CD4-positive, alpha-beta T cell (primary cell): ENCODE measurements around the gene FBXO4. TPM values are rescaled to one million over a fixed set of nuclear protein-coding genes. Genes with fewer than 3 reads are reported as not detected.

ENCODE experiments used
- ATAC-seq: fragments of 200-7000 bp; cut with Tn5 transposase; one replicate; pipeline ENCODE4 v1.10.0; 2022; ENCODE audit warnings: mild to moderate bottlenecking; ENCODE audit not compliant: poor library complexity
- CTCF ChIA-PET: fragments of 350-600 bp; sonication (Branson Sonifier 250); formaldehyde crosslinking; loops from one replicate; lab custom pipeline; 2021; ENCODE audit warnings: antibody characterized with exemption, inconsistent platforms; lab: Charles Lee
- POLR2A ChIA-PET: fragments of 350-600 bp; sonication (Branson Sonifier 250); formaldehyde crosslinking; loops from one replicate; lab custom pipeline; 2021; ENCODE audit warnings: antibody characterized with exemption, inconsistent platforms; lab: Charles Lee
- DNase-seq, 14 experiments: peaks; one replicate each; pipeline ENCODE4 v3.0.0-alpha.2; 2013 to 2020; ENCODE audit warnings: mixed read lengths in 2 of 14
- H3K27ac ChIP-seq, 2 donors: one replicate each; pipeline versions ENCODE4 v1.5.1 to v1.7.0; 2013; ENCODE audit warnings: low read length in 2 of 2, low read depth in 1 of 2, mild to moderate bottlenecking in 1 of 2
- H3K27me3 ChIP-seq, 2 experiments: 1 replicate in 1 of 2; 2 replicates in 1 of 2; pipeline versions ENCODE4 v1.6.1 to v1.7.0; 2013; ENCODE audit warnings: low read length in 2 of 2, control low read depth in 1 of 2, mild to moderate bottlenecking in 1 of 2, moderate library complexity in 1 of 2; ENCODE audit not compliant: insufficient read depth in 2 of 2, control insufficient read depth in 1 of 2
- H3K36me3 ChIP-seq: one replicate; pipeline ENCODE4 v1.6.1; 2013; ENCODE audit warnings: low read length, control low read depth; ENCODE audit not compliant: insufficient read depth
- H3K4me1 ChIP-seq: one replicate; pipeline ENCODE4 v1.6.1; 2013; ENCODE audit warnings: low read length, control low read depth; ENCODE audit not compliant: insufficient read depth
- H3K4me3 ChIP-seq: one replicate; pipeline ENCODE4 v1.5.1; 2013; ENCODE audit warnings: mild to moderate bottlenecking, low read length, moderate library complexity
- H3K9me3 ChIP-seq, 2 experiments: 1 replicate in 1 of 2; 2 replicates in 1 of 2; pipeline versions ENCODE4 v1.6.1 to v1.7.0; 2013; ENCODE audit warnings: low read length in 2 of 2, mild to moderate bottlenecking in 2 of 2, control low read depth in 1 of 2, moderate library complexity in 1 of 2; ENCODE audit not compliant: control insufficient read depth in 1 of 2, insufficient read depth in 1 of 2
- H3K27ac Mint-ChIP-seq: one replicate; pipeline ENCODE4 v1.8.0; 2020; ENCODE audit warnings: mixed read lengths
- H3K27me3 Mint-ChIP-seq: one replicate; pipeline ENCODE4 v1.8.0; 2021; ENCODE audit warnings: mixed read lengths
- H3K36me3 Mint-ChIP-seq: one replicate; pipeline ENCODE4 v1.8.0; 2021; ENCODE audit warnings: low read depth, mixed read lengths
- H3K4me1 Mint-ChIP-seq: one replicate; pipeline ENCODE4 v1.8.0; 2021; ENCODE audit warnings: low read depth, mixed read lengths
- H3K4me3 Mint-ChIP-seq: one replicate; pipeline ENCODE4 v1.8.0; 2020; ENCODE audit warnings: mild to moderate bottlenecking, mixed read lengths
- H3K9me3 Mint-ChIP-seq: one replicate; pipeline ENCODE4 v1.8.0; 2020; ENCODE audit warnings: mixed read lengths
- CTCF ChIP-seq: fragments of 200-600 bp; IDR thresholded peaks from one replicate; pipeline ENCODE4 v1.8.0; 2022; ENCODE audit warnings: antibody characterized with exemption, mild to moderate bottlenecking
- intact Hi-C, 2 experiments: fragments of 100-400 bp; cut with DNase I in 1 of 2; cut with micrococcal nuclease in 1 of 2; formaldehyde crosslinking; loops; one replicate each; pipeline versions ENCODE4 v1.15.1 to v1.9.0; 2023 to 2025; cut with DNase I, micrococcal nuclease
- total RNA-seq, 174 experiments: library from RNA in 2 of 174; stranded (reverse) in 2 of 174; gene quantifications; one replicate each; pipeline ENCODE4 v1.2.3 and lab custom pipeline; 2021 to 2026

Gene FBXO4
- total RNA-seq, 2 experiments from 2014 or later = 7.0 to 8.1 TPM

- no peak overlapping the region for H3K27ac Mint-ChIP-seq
- H3K4me1 Mint-ChIP-seq = peaks cover 9% of the 10 kb centered on the region
- DNase-seq (no peak), ATAC-seq (no peak)
- POLR2A ChIA-PET = interaction anchor here (0.5 kb wide), 1 partner anchor 48 kb away, joined by 3 read pairs; the partner anchor contains the start of gene FBXO4
- Histone ChIP-seq H3K27ac (no peak overlapping the region), H3K9me3 (no peaks in the 10 kb centered on the region), H3K4me3 (no peak overlapping the region), H3K36me3 (no peaks in the 10 kb centered on the region), H3K27me3 (peaks cover 2 to 6% of the 10 kb centered on the region in 2 experiments), H3K4me1 (no peaks in the 10 kb centered on the region)
- peaks cover 5% of the 10 kb centered on the region for H3K27me3 Mint-ChIP-seq
- H3K9me3 Mint-ChIP-seq = no peaks in the 10 kb centered on the region
- H3K36me3 Mint-ChIP-seq = no peaks in the 10 kb centered on the region
- CTCF ChIA-PET = interaction anchor here (0.8 to 1.1 kb wide), 2 partner anchors 16 to 48 kb away, joined by 3 read pairs; partner anchors contain the start of gene FBXO4
- H3K4me3 Mint-ChIP-seq = no peak overlapping the region
- intact Hi-C loops = no loop called here
- no peak for TF ChIP-seq CTCF
Measured at GRCh38 chr5:41877408-41877807, 47.7 kb upstream of the FBXO4 start.

GRCh38 chr5:41878173-41878572 is 46.9 kb upstream of the FBXO4 start:
- Histone ChIP-seq H3K36me3 (no peaks in the 10 kb centered on the region), H3K27me3 (peaks cover 2 to 6% of the 10 kb centered on the region in 2 experiments), H3K4me1 (no peaks in the 10 kb centered on the region), H3K27ac (no peak overlapping the region), H3K9me3 (no peaks in the 10 kb centered on the region), H3K4me3 (no peak overlapping the region)
- ChIA-PET CTCF (no interaction called here), POLR2A (no interaction called here)
- ATAC-seq (no peak), DNase-seq (no peak)
- Mint-ChIP-seq H3K9me3 (no peaks in the 10 kb centered on the region), H3K27me3 (peaks cover 12% of the 10 kb centered on the region), H3K4me3 (no peak overlapping the region), H3K4me1 (peaks cover 9% of the 10 kb centered on the region), H3K27ac (no peak overlapping the region), H3K36me3 (no peaks in the 10 kb centered on the region)
- intact Hi-C loops = no loop called here
- no peak for TF ChIP-seq CTCF

- Mint-ChIP-seq H3K27ac (no peak overlapping the region), H3K4me1 (peaks cover 9% of the 10 kb centered on the region), H3K27me3 (peaks cover 14% of the 10 kb centered on the region), H3K9me3 (no peaks in the 10 kb centered on the region), H3K4me3 (no peak overlapping the region), H3K36me3 (no peaks in the 10 kb centered on the region)
- H3K9me3 ChIP-seq = no peaks in the 10 kb centered on the region
- no peak overlapping the region for H3K27ac ChIP-seq
- H3K36me3 ChIP-seq = no peaks in the 10 kb centered on the region
- intact Hi-C loops = no loop called here
- H3K27me3 ChIP-seq = peaks cover 2 to 6% of the 10 kb centered on the region in 2 experiments
- H3K4me1 ChIP-seq = no peaks in the 10 kb centered on the region
- no peak for ATAC-seq
- POLR2A ChIA-PET = no interaction called here
- no peak overlapping the region for H3K4me3 ChIP-seq
- no peak for DNase-seq
- TF ChIP-seq CTCF = no peak
- CTCF ChIA-PET = interaction anchor here (0.8 kb wide), 1 partner anchor 22 kb away, joined by 4 read pairs; no protein-coding TSS in a partner anchor
Measured at GRCh38 chr5:41878643-41879478, 46.2 kb upstream of the FBXO4 start.
